Activated CD8-positive, alpha-beta memory T cell treated with anti-CD3 and anti-CD28 coated beads for 48 hours (primary cell): Measurements from ENCODE around the gene KRTAP2-4.
"Not testable (repeated sequence)": the region's sequence is repeated elsewhere in the genome, so short reads cannot be mapped to it uniquely, and the experiment has no call there.

Source experiments
- DNase-seq, 3 experiments: peaks; one replicate each; pipeline ENCODE4 v3.0.0-alpha.2; 2020; ENCODE audit warnings: low read depth in 2 of 3, low spot score in 2 of 3

Gene KRTAP2-4

GRCh38 chr17:41037853-41038350 lies 27.8 kb downstream of the KRTAP2-4 start:
- DNase-seq: no peak

GRCh38 chr17:41034346-41034935 lies 31.2 kb downstream of the KRTAP2-4 start, which contains the start of gene KRTAP1-3:
Gene KRTAP1-3 (minus strand): TSS chr17:41034874. CDS start chr17:41034821, 53 bp downstream.
- DNase-seq: not testable (repeated sequence)

- no peak for DNase-seq
These were observed 35.9 kb downstream of the KRTAP2-4 start, which contains the start of gene KRTAP1-4 for GRCh38 chr17:41029633-41030245. Gene KRTAP1-4 (minus strand): TSS chr17:41030195. CDS start chr17:41030078, 117 bp downstream.

GRCh38 chr17:41026715-41027471 lies 38.8 kb downstream of the KRTAP2-4 start, which contains the start of gene KRTAP1-5:
Gene KRTAP1-5 (minus strand): TSS chr17:41027208. CDS start chr17:41027155, 53 bp downstream.
- DNase-seq: no peak

- DNase-seq: no peak
These were observed 41.0 kb downstream of the KRTAP2-4 start for GRCh38 chr17:41024697-41025096.

- no peak for DNase-seq
These were observed 45.3 kb downstream of the KRTAP2-4 start for GRCh38 chr17:41020336-41020735.

GRCh38 chr17:41019415-41019814 lies 46.3 kb downstream of the KRTAP2-4 start:
- DNase-seq: no peak

GRCh38 chr17:41018541-41018940 lies 47.1 kb downstream of the KRTAP2-4 start:
- DNase-seq: no peak

- DNase-seq: no peak
These were observed 49.0 kb downstream of the KRTAP2-4 start for GRCh38 chr17:41016578-41017215.

GRCh38 chr17:41015454-41015853 lies 50.2 kb downstream of the KRTAP2-4 start:
- no peak for DNase-seq
